ENCODE results near the gene SLC5A2. TPM values are rescaled to one million over a fixed set of nuclear protein-coding genes. Genes with fewer than 3 reads are reported as not detected.
"Not testable (repeated sequence)": the region's sequence is repeated elsewhere in the genome, so short reads cannot be mapped to it uniquely, and the experiment has no call there.

The SLC5A2 gene
- total and polyA plus RNA-seq, 7 donors, result 0.08 to 0.35 (median 0.26) TPM; not detected in 4

DNA sequence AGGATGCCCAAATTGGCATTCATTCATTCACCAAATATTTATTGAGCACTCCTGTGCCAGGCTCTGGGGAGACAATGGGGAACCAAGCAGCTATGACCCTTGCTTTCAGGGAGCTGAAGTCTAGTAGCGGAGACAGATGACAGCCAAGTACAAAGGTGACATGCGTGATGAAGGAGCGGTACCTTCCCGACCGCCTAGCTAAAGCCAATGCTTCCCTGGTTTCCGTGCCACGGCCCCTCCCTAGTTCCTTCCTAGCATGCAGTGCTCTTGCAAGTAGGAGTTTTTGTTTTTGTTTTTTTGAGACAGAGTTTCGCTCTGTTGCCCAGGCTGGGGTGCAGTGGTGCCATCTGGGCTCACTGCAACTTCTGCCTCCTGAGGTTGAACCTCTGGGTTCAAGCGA, 3.2 kb upstream of the SLC5A2 start:
- Histone ChIP-seq H3K27me3 (ENCODE audit: insufficient read depth in 3 of 3, low read length in 2 of 3) (peaks cover 0 to 29% (median 6%) of the 10 kb centered on the region in 3 donors), H3K36me3 (ENCODE audit: insufficient read depth in 1 of 2, low read depth in 1 of 2) (peaks cover 0 to 4% of the 10 kb centered on the region in 2 donors), H3K4me3 (no peak overlapping the region), H3K9me3 (no peaks in the 10 kb centered on the region), H3K27ac (no peak overlapping the region), H3K4me1 (no peaks in the 10 kb centered on the region)
- TF ChIP-seq CTCF (IDR thresholded peaks at IDR 0.05), result no peak
- peak in 1 of 2 donors; percentile 39 for DNase-seq
- intact Hi-C loops (cut with DNase I), result no loop called here
- 72 to 76% (median 76%) methylated on average over 9 of the region's 9 CpGs for WGBS, 3 donors
- no peak for ATAC-seq

- Histone ChIP-seq H3K4me3 (no peak overlapping the region), H3K4me1 (no peaks in the 10 kb centered on the region), H3K27me3 (ENCODE audit: insufficient read depth in 3 of 3, low read length in 2 of 3) (peaks cover 0 to 29% (median 8%) of the 10 kb centered on the region in 3 donors), H3K36me3 (ENCODE audit: insufficient read depth in 1 of 2, low read depth in 1 of 2) (no peaks in the 10 kb centered on the region), H3K9me3 (no peaks in the 10 kb centered on the region), H3K27ac (no peak overlapping the region)
- DNase-seq (peak; percentile 51 to 67), ATAC-seq (no peak)
- intact Hi-C loops (cut with DNase I), result no loop called here
- TF ChIP-seq CTCF (IDR thresholded peaks at IDR 0.05), result no peak
- 31 to 45% (median 34%) methylated on average over 7 of the region's 7 CpGs for WGBS, 3 donors
Measured at GRCh38 chr16:31480851-31481536, 1.9 kb upstream of the SLC5A2 start.

DNA sequence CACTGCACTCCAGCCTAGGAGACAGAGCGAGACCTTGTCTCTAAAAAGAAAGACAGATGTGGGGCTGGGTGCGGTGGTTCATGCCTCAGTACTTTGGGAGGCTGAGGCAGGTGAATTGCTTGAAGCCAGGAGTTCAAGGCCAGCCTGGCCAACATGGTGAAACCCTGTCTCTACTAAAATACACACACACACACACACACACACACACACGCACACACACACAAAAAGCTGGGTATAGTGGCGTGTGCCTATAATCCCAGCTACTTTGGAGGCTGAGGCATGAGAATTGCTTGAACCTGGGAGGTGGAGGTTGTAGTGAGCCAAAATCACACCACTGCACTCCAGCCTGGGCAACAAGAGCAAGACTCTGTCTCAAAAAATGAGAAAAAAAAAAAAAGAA, 1.1 kb downstream of the SLC5A2 start:
- 95 to 99% (median 97%) methylated on average over 4 of the region's 4 CpGs for WGBS, 3 donors
- H3K9me3 ChIP-seq; intact Hi-C loops (cut with DNase I); ATAC-seq; H3K27ac ChIP-seq; H3K4me3 ChIP-seq; DNase-seq; H3K36me3 ChIP-seq (ENCODE audit: insufficient read depth in 1 of 2, low read depth in 1 of 2): not testable (repeated sequence)
- H3K4me1 ChIP-seq, result peaks cover 19% of the 10 kb centered on the region
- H3K27me3 ChIP-seq (ENCODE audit: insufficient read depth in 3 of 3, low read length in 2 of 3), result peaks cover 0 to 43% (median 20%) of the 10 kb centered on the region in 3 donors

GRCh38 chr16:31484491-31485171, 1.7 kb downstream of the SLC5A2 start:
- TF ChIP-seq CTCF (IDR thresholded peaks at IDR 0.05), result no peak
- no peak for DNase-seq
- 47 to 50% (median 48%) methylated on average over 11 to 14 of the region's 14 CpGs for WGBS, 3 donors
- H3K9me3 ChIP-seq, result no peaks in the 10 kb centered on the region
- no peak overlapping the region for H3K27ac ChIP-seq
- H3K27me3 ChIP-seq (ENCODE audit: insufficient read depth in 3 of 3, low read length in 2 of 3), result peaks cover 0 to 43% (median 21%) of the 10 kb centered on the region in 3 donors
- intact Hi-C loops (cut with DNase I), result no loop called here
- no peaks in the 10 kb centered on the region for H3K36me3 ChIP-seq (ENCODE audit: insufficient read depth in 1 of 2, low read depth in 1 of 2)
- no peak for ATAC-seq
- no peak overlapping the region for H3K4me3 ChIP-seq
- peaks cover 20% of the 10 kb centered on the region for H3K4me1 ChIP-seq

DNA sequence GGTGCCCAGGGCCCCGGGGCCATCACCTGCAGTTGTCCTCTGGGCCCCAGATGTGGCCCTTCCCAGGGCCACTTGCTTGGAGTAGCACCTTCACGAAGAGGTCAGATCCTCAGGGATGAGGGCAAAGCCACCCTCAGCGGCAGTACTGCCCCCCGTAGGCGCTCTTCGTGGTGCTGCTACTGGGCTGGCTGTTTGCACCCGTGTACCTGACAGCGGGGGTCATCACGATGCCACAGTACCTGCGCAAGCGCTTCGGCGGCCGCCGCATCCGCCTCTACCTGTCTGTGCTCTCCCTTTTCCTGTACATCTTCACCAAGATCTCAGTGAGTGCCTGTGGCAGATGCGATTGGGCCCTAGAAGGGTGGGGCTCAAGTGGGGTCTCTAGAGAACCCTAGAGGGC, 2.6 kb downstream of the SLC5A2 start:
- intact Hi-C loops (cut with DNase I), result no loop called here
- 88 to 92% (median 88%) methylated on average over 17 of the region's 17 CpGs for WGBS, 3 donors

More for the DNA sequence above, 2.6 kb downstream of the SLC5A2 start:
- peaks cover 20% of the 10 kb centered on the region for H3K4me1 ChIP-seq
- no peak for DNase-seq
- no peak for ATAC-seq
- no peak overlapping the region for H3K27ac ChIP-seq
- no peak for TF ChIP-seq CTCF (IDR thresholded peaks at IDR 0.05)
- H3K4me3 ChIP-seq, result no peak overlapping the region
- H3K36me3 ChIP-seq (ENCODE audit: insufficient read depth in 1 of 2, low read depth in 1 of 2), result peaks cover 0 to 7% of the 10 kb centered on the region in 2 donors
- H3K27me3 ChIP-seq (ENCODE audit: insufficient read depth in 3 of 3, low read length in 2 of 3), result peaks cover 0 to 43% (median 21%) of the 10 kb centered on the region in 3 donors
- no peaks in the 10 kb centered on the region for H3K9me3 ChIP-seq

All from psoas muscle (tissue), 8 donors.